Measurements from ENCODE around the gene DDIT4L. TPM values are rescaled to one million over a fixed set of nuclear protein-coding genes. Genes with fewer than 3 reads are reported as not detected.

DDIT4L gene
- total and polyA plus RNA-seq, 2 of the 8 experiments (the other 6 are each of a cell fraction or from before 2014, with no cell fraction given) = 3.5 to 6.0 TPM

- no peak for TF ChIP-seq CHD7 (IDR thresholded peaks at IDR 0.05; ENCODE audit: insufficient replicate concordance, low read length)
- no peak for TF ChIP-seq USF2 (IDR thresholded peaks at IDR 0.05; ENCODE audit: low read length)
- TF ChIP-seq TBP (IDR thresholded peaks at IDR 0.05; ENCODE audit: low read depth, low read length) = no peak
- TF ChIP-seq RNF2 (IDR thresholded peaks at IDR 0.05; ENCODE audit: borderline replicate concordance, low read depth, low read length, missing control alignments, poor library complexity, severe bottlenecking) = no peak
- no peak for TF ChIP-seq CHD2 (IDR thresholded peaks at IDR 0.05; ENCODE audit: low read length)
- no peak for TF ChIP-seq KDM4A (IDR thresholded peaks at IDR 0.05; ENCODE audit: low read depth, low read length, severe bottlenecking)
- no peak for TF ChIP-seq RBBP5 (IDR thresholded peaks at IDR 0.05; ENCODE audit: borderline replicate concordance, low read depth, low read length)
- no peak for TF ChIP-seq EP300 (IDR thresholded peaks at IDR 0.05; ENCODE audit: borderline replicate concordance in 1 of 2, low read depth in 2 of 2, low read length in 2 of 2)
Measured at GRCh38 chr4:100177126-100177525, 13.1 kb downstream of the DDIT4L start (continued).
